ENCODE measurements around the gene PCSK2.
A peak's percentile ranks its signal among the peaks of the same experiment; 100 is the strongest.

PCSK2 gene

DNA sequence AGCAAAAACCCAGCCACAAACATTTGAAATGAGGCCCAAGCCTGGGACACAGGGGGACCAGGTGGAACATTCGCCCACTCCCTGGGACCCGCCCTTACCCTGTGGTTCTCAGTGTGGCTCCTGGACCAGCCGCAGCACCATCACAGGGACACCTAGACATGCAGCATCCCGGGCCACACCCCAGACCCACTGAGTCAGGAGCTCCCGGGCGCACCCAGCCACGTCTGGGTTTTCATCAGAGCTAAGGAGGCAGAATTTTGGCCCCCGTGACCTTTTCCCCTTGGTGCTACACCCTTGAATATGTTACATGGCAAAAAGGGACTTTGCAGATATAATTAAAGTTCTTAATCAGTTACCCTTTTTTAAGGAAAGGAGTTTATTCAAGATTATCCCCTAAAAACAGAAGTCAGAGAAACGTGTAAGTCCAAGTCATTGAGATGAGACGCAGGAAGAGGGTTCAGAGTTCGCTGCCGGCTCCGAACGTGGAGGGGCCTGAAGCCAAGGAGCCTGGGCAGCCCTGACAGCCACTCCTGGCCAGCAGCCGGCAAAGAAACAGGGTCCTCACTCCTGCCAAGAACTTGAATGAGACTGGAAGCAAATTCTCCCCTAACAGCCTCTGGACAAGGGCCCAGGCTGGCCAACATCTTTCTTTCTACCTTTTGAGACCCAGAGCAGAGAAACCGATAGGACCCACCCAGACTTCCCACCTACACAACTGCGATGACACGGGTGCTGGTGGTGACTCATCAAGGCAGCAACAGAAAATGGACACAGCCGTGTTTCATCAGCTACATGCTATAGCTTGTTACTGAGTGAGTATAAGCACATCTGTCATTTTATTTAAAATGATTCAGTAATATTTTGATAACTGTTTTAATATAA is 279.0 kb downstream of the PCSK2 start:
- DNase-seq (ENCODE audit: low read depth), result no peak

DNA sequence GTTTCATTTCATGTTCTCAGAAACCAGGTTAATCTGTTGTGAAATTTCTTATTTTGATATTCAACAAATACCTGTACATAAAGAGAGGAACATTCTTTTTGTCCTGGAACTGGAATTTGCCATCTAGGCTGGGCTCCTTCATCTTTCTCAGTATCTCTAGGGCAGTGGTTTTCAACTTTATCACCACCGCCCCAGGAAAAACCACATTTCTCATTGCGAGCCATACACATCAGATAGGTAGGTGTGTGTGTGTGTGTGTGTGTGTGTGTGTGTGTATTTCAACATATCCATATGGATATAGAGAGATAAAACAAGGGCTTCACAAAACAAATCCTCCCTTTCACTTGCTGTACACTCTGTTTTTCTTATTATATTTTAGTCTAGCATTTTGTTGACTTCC is 280.2 kb downstream of the PCSK2 start:
- DNase-seq (ENCODE audit: low read depth), result no peak

DNA sequence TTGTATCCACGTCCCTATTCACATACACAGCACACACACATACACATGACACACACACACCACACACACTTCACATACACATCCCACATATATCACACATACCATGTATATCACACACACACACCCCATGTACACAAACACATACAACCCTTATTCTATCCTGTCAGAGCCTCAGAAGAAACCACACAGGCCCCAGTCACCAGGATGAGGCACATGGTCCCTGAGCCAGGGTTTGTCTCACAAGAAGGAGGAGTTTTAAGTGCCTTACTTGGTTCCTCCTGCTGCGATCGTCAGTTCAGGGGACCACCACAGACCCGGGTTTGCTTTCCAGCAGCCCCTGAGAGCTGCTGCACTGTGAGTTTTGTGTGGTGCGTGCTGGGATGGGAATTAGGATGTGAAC is 280.7 kb downstream of the PCSK2 start:
- no peak for DNase-seq (ENCODE audit: low read depth)

DNA sequence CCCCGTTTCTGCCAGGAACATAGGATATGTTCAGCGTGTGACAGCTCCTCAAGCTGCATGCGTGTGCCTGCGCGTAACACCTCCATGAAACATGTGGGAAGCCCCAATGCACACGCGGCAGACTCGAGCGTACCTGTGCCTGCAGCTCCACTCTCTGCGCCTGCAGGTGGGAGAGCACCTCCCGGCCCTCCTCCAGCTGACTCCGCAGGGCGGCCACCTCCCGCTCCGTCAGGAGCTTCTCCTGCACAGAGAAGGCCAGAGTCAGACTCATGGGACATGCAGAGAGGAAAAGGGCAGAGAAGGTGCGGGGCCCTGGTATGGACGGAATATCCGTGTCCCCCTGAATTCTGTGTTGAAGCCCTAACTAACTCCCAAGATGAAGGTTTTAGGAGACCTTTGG is 281.9 kb downstream of the PCSK2 start:
- no peak for DNase-seq (ENCODE audit: low read depth)

DNA sequence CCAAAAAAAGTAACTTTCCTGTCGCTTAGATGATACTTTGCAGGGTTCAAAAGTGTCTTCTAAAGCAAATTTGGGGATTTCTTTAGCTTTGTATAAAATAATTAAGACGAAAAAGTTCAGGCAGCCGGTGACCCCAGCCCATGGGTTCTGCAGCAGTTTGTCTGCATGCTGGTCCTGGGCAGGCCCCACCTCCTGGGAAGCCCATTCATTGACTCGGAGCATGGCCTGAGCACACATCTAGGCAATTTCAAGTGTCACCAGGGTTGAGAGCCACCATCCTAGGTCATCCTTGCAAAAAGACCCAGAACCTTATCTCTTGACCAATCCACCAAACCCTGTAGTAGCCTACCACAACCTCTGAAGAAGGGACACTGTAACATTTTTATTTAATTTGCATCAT is 283.7 kb downstream of the PCSK2 start:
- no peak for DNase-seq (ENCODE audit: low read depth)

DNA sequence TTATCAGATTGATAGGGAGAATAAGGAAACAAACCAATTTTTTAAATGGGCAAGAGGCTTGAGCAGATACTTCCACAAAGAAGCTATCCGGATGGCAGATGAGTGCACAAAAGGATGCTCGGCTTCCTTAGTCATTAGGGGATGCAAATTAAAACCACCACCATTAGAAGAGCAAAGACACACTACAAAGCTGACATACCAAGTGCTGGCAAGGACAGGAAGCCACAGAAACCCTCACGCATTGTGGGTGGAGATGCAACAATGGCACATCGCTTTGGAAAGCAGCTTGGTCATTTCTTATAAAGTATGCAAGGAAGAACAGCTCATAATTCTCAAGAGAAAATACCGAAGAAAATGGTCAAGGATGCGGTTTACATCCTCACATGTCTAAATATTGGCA is 284.6 kb downstream of the PCSK2 start:
- DNase-seq (ENCODE audit: low read depth), result no peak

DNA sequence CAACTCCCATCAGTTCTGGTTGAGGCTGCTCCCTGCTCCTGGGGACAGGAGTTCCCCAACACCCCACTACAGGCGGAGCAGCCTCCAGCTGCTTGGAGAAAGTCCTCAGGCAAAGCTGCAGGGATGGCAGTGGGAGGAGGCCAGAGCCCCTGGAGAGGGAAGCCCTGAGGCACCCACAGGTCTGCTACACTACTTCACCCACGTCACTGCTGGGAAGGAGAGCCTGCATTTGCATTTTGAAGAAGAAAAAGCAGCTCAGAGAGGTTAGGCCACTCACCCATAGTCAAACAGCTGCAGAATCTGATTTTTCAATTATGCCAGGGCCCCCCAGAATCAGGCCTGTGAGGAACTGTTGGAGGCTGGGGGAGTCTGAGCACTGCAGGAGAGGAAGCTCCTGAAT is 287.1 kb downstream of the PCSK2 start:
- DNase-seq (ENCODE audit: low read depth), result no peak

DNA sequence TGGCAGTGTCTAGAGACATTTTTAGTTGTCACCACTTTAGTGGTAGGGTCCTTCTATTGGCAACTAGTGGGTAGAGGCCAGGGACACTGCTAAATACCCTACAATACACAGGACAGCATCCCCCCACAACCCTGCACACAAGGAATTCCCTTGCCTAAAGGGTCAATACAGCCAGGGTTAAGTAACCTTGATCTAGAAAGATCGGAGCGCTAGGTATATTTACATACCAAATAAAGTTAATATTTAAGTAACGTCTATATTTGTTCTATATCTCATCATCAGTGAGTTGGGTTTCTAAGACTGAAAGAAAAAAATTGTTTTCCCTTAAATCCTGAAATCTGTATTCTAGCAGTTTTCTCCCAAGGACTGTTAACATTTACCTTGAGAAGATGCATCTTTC is 288.2 kb downstream of the PCSK2 start:
- no peak for DNase-seq (ENCODE audit: low read depth)

DNA sequence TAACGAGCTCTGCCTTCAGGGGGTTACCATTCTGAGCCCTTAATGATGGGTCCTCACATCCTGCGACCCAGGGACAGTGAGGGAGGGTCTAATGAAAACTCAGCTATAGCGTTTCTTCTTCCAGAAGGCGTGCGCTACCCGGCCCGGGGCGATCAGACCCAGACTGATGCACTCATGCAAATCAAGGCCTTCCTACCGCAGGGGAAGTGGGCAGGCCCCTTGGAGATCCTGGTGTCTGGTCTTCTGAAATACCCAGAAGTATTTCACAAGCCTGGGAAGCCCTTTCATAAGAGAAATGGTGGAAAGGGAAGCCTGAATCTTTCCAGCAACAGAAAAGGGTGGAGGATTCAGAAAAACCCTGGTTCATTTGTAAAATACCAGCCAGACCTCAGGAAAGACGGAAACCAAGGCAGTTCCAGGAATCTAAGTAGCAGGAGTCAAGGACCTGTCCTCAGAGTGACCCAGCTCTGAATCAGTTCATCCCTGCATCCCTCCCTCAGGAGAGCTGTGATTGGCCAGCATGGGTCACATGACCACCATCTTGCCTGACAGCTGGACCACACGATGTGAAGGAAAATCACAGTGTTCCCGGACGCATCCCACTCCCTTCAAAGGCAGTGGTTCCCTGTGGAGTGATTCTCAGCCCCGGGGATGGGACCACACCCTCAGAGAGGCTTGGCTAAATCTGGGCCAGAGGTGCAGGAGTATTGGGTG is 291.7 kb downstream of the PCSK2 start:
- DNase-seq (ENCODE audit: low read depth), result no peak

DNA sequence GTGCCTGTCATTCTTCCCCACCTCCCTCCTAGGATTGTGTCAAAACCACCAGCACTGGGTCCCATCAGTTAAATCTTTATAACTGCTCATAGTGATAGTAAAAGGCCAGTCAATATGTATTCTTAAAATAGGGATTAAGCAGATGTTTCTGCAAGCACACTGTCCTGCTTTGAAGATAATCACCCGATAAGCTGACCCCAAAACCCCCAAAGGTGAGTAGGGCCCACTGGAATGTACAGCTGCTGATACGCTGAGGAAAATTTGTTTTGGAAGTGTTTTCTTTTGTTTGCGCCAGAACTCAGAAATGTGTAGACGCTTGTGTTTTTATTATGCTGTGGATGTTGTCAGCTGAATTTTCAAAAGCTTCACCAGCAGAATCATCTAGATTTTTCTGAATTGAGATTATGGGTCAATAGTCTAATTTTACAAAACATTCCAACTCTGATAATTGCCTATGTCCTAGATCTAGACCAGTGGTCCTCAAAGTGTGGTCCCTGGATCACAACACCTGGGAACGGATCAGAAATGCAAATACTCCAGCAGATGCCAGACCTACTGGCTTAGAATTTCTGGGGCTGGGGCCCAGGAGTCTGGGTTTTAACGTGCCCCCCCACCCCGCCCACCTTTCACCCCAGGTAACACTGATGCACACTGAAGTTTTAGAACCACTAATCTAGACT is 292.9 kb downstream of the PCSK2 start:
- DNase-seq (ENCODE audit: low read depth), result no peak

DNA sequence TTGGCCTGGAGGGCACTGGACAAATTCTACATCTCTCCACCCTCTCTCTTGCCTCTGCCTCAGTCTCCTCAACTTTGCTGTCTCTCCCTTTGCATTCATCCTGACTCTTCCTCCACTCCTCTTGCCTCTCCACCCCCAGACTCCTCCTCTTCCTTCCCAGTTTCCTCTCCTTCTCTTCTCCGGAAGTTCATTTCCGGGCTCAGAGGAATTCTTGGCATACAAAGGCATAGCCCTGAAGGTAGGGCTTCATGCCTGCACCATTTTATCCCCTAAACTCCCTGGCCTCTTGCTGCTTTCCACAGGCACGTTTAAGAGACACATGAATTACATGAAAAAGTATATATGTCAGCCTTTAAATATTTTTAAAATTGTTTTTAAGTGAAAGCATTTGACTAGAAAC is 293.7 kb downstream of the PCSK2 start:
- no peak for DNase-seq (ENCODE audit: low read depth)

DNA sequence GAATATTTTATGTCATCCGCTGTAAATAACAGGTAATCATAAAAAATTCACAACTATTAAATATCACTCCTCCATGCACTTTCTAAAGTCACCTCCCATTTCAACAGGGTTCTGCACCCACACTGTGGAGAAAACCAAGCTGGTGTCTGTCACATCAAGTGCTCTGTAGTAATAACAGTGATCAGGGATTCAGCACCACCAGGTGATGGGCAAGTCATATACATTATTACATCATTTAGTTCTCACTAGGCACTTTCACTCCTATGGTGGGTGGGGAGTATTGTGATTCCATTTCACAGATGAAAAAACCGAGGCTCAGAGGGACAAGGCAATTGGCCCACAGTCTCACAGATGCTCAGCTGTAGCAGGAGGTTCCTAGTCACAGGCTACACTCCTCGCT is 295.7 kb downstream of the PCSK2 start:
- no peak for DNase-seq (ENCODE audit: low read depth)

DNA sequence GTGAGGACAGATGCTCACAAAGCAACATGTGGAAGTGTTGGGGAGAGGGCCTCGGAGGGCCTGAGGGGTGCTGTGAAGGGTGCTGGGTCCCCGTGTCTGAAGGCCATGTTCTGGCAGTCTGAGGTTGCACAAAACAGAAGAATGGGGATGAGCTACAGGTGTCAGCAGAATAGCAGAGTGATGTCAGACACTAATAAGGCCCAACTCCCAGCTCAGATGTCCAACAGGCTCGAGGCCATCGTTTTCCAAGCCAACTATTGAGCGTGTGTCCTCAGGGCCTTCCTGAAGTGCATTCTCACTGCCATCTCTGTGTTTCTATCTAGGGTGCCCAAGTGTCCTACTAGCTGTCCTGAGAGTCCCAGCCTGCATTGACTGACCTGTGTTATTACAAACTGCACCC is 296.5 kb downstream of the PCSK2 start:
- DNase-seq (ENCODE audit: low read depth), result no peak

DNA sequence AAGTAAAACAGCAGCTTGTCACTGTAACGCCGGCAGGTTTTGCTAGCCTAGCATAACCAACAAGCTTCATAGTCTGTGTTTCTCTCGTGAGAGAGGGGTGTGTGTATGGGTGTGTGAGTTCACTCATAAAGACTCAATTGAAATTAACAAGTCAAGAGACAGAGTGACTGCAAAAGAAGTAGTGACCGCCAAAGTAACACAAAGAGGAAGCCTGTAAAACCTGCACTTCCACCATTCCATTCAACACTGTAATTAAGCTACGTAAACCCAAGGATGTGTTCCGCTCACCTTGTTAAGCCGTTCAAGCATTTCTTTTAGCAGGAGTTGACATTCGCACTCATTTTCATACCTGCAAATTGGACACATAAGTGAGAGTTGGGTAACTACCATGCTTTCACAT is 297.7 kb downstream of the PCSK2 start:
- no peak for DNase-seq (ENCODE audit: low read depth)

DNA sequence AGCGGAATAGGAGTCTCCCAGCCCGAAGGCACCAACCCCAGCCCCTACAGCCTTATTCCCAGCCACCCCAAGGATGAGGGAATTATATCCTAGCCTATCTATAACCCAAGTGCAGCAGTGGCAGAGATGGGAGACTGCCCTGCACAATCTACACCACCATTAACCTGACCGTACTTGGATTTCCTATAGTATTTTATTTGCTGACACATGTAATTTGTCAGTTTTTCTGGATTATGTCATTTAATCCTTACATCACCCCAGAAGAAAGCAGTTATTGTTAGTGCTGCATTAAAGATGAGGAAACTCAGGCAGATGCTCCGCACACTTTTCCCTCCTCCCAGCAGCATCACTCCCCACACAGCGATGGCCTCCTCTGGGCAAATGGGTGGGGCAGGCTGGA is 298.3 kb downstream of the PCSK2 start:
- DNase-seq (ENCODE audit: low read depth), result no peak

DNA sequence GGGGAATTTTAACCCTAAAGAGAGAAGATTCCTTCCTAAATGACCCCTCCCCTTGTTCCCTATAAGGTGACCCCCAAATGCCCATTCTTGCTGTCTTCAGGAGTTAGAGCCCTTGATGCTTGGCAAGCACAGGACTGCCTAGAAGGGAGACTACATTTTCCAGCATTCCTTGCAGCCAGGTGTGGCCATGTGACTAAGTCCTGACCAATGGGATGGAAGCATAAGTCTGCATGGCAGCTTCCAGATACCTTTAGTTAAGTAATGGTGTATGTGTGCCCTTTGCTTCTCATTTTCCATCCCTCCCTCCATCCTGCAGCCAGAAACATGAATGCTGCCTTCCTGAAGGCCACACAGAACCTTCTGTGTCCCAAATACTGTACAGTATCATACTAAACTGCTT is 298.8 kb downstream of the PCSK2 start:
- no peak for DNase-seq (ENCODE audit: low read depth)

DNA sequence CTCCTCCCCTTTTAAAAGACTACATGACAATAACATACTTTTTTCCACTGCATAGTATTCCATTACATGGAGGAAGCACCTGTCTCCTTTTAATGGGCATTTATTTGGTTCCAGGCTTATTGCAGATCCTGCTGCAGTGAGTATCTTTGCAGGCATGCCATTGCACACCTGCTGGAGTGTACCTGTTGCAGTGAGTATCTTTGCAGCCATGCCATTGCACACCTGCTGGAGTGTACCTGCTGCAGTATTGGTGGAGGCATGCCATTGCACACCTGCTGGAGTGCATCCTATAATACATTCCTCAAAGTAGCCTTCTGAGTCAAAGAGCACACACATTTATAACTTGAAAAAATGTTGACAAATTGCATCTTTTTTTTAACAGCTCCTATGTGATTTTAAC is 302.7 kb downstream of the PCSK2 start:
- no peak for DNase-seq (ENCODE audit: low read depth)

DNA sequence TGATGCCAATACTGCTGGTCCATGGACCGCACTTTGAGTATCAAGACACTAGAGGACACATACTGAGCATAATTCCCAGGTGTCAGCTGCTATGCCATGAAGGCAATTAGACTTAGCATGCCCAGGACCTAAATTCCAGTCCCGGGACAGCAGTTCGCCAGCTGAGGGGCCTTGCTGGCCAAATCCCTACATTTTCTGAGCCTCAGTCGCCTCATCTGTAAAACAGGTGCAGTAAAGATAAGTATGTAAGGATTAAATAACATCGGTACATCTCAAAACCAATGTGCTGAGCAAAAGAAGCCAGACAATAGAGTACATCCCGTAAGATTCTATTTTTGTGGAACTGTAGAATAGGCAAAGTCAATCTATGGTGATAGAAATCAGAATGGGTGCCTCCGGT is 303.3 kb downstream of the PCSK2 start:
- DNase-seq (ENCODE audit: low read depth), result no peak

DNA sequence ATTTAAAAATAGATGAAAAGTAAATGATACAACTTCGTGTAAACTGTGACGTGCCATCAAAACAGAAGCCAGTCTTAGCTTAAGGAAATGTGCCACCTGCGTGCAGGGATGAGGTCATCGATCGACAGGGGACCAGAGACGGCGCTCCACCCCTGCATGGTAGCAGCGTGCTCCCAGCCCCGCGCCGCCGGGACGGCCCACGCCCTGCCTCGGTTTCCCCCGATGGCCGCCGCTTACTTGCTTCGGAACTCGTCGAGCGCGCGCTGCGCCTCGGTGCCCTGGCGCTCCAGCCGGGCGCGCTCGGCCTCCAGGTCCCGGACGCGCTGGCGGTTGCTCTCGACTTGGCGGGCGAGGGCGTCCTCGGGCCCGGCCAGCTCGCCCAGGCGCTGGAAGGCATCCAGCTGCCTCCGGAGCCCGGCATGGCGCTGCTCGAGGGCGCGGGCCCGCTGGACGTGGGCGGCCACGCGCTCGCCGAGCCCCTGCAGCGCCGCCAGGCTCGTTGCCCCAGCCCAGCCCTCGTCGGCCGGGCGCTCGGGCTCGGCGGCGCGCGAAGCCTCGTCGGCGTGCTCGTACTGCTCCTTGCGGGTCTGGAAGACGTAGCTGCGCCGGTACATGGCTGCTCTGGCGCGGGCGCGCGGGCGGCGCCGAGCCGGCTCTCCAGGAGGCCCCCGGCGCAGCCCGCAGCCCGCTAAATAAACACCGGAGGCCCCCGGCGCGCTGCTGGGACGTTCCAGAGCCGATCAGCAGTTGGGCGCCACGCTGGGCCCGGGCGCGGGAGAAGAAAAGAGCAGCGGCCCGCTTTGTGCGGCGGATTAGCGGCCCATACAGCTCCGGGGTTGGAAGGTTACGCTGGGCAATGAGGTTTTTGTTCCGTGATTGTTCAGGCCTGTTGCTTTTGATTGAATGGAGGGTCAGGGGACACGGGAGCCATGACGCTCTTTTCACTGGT is 304.1 kb downstream of the PCSK2 start, which contains the start of gene BFSP1:
TSS of gene BFSP1 (minus strand) at position 664 of the 949 bp plus-strand sequence. CDS start at position 614, 50 bp downstream.
- peak; percentile 15 for DNase-seq (ENCODE audit: low read depth)

DNA sequence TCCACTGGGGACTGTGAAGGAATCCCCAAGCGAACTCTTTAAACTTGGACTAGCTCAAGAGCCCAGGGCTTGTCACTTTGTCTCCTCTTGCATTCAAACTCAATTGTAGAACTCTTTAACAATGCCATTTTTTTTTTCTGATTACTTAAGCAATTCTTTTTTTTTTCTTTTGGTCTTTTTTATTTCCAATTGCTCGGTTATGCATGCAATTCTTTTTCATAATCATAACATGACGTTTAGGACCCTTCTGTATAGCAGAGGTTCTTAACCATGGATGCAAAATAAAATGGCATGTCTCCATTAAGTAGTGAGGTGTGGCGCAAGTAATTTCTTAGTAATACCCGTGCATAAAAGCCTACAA is 304.8 kb downstream of the PCSK2 start:
- DNase-seq (ENCODE audit: low read depth), result no peak

DNA sequence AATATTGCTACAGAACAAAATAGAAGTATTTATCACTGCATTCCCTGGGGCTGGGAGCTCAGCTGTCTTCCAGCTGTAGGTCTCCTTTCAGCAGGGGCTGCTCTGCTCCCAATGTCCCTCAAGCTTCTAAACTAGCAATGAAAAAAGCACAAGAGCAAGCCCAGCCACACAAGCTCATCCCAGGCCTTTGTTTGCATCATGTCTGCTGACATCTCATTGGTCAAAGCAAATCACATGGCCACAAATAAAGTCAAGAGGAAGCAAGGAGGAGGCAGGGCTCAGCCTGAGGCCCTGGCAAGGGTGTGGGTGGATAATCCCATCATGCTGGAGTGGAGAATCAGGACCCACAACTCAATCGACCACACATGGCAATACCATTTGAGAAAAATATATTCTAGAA is 306.6 kb downstream of the PCSK2 start:
- no peak for DNase-seq (ENCODE audit: low read depth)

DNA sequence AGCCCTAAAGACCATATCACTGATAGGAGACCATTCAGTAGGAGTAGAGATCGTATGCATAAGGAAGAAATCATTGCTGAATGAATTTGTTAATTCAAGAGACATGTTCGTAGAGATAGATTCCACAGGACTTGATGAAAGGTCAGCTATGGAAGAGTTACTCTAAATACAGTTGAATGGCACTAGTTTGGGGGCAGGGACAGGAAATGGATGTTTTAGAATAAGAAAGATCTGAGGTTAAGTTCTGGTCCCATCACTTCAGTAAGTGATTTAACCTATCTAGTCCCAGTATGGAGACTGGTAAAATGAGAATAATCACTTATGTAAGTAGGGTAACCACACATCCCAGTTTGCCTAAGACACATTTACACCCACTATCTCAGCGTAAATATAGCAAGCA is 307.2 kb downstream of the PCSK2 start:
- no peak for DNase-seq (ENCODE audit: low read depth)

Data from T-helper 22 cell (primary cell).